GM12873 (cell line): ENCODE data around the gene ASTN2.

Experiments used
- CTCF ChIP-seq: IDR thresholded peaks from 2 replicates; pipeline ENCODE4 v1.5.1; 2012; ENCODE audit warnings: low read depth, mild to moderate bottlenecking, moderate library complexity, low read length, control low read depth; ENCODE audit not compliant: insufficient read depth; ENCODE audit errors: missing control alignments

ASTN2 gene

GRCh38 chr9:117317192-117317591 is 97.7 kb downstream of the ASTN2 start:
- no peak for TF ChIP-seq CTCF

- no peak for TF ChIP-seq CTCF
These were observed 99.6 kb downstream of the ASTN2 start for GRCh38 chr9:117315236-117315635.

- TF ChIP-seq CTCF = no peak
These were observed 100.9 kb downstream of the ASTN2 start for GRCh38 chr9:117313989-117314388.

GRCh38 chr9:117307701-117308100 is 107.2 kb downstream of the ASTN2 start:
- TF ChIP-seq CTCF = no peak

DNA sequence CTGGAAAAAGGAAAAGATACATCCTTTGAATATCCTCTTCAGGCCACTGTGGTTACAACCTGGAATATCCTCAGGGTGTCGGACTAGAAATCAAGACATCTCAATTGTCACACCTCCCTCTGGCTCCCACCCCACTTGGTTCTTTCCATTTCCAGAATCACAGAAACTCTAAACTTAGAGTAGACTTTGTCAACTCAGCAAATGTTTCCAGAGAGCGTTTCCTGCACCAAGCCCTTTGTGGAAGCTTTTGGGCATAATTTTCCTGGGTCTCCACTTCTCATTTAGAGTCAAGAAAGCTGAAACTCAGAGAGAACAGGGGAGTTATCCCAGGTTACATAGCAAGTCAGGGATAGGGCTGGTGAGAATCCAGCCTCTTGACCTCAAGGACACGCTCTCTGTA is 108.8 kb downstream of the ASTN2 start:
- TF ChIP-seq CTCF = no peak

- TF ChIP-seq CTCF = no peak
These were observed 109.4 kb downstream of the ASTN2 start for GRCh38 chr9:117305454-117305853.

DNA sequence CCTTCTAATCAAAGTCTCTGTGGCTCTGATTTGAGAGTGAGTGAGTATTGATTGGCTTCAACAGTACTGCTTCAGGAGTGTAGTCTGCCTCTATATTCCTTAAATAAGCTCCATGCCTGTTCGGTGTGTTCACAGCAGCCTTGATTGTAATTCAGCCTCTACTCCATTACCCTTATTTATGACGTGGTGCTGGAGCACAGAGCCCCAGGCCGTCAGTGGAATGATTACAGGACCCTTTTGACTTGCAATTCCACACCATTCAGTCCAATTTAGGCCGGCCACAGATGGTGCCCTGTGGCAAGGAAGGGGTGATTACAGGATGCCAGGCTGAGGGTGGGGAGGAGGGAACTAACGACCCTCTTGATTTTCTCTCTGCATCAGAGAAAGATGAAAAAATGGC is 110.3 kb downstream of the ASTN2 start:
- no peak for TF ChIP-seq CTCF

DNA sequence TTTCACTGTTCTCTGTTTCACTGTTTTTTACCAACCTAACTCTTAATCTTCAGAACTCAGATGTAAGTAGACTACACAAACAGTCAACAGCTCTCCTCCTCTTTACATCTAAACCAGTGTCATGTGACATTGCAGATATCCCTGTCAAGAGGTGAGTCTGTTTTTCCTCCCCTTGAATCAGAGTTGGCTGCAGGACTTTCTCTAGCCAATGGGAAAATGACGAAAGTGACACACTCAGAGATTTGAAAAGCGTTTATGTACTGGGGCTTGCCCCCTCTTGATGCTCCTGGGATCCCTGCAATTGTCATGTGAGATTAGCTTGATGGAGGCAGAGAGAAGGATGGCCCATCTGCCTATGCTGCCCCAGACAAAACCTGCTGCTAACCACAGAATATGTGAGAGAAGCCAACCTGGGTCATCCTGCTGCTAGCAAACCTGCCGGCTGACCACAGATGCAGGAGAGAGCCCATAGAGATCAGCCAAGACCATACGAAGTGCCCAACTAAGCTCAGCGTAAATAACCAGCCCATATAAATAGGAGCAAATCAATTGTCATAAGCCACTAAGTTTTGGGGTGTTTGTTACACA is 111.1 kb downstream of the ASTN2 start:
- no peak for TF ChIP-seq CTCF
